ENCODE data around the gene TACSTD2. TPM values are rescaled to one million over a fixed set of nuclear protein-coding genes. Genes with fewer than 3 reads are reported as not detected.
"Not testable (repeated sequence)": the region's sequence is repeated elsewhere in the genome, so short reads cannot be mapped to it uniquely, and the experiment has no call there.

Gene TACSTD2
- total RNA-seq, 1 donor from 2014 or later, result not detected

DNA sequence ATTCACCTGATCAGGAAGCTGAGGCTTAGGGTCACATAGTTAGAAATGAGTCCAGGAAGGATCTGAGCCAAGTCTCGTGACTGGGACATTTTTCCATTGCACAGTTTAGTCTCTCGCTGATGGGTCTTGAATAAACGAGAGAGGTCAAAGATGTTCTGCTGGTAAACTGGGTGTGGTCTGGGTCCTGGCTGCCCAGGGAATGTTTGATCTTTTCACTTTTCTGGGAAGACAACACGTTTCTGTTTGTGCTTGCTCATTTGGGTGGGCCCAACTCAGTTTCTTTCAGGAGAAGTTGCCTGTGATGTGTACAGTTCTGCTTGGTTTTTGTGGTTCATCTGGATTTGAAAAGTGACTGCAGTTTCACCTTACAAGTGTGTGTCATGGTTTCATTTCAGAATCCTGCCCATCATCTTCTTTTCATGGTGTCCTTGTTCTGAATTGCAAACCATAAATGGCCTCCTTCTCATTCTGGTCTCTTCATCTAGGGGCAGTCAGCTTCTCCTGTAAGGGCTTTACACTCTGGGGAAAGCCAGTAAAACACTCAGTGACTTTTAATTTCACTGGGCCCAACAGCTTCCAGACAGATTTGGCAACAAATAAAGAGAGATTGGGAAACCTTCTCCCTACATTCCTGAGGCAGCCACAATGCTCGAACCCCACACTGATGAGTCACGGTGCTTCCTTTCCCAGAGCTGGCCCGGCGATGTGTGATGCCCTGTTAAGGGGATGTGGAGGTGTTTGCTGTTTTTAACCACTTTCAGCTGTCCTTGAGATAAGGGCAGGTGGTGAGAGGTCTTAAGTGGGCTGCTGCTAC is 7.2 kb upstream of the TACSTD2 start:
- no peaks in the 10 kb centered on the region for H4K20me1 ChIP-seq (ENCODE audit: low read depth)
- Mint-ChIP-seq H3K27me3 (ENCODE audit: insufficient read depth, low read depth) (peaks cover 5% of the 10 kb centered on the region), H3K36me3 (no peaks in the 10 kb centered on the region), H3K4me3 (no peak overlapping the region), H3K9me3 (peaks cover 5% of the 10 kb centered on the region), H3K4me1 (no peaks in the 10 kb centered on the region), H3K27ac (no peak overlapping the region)
- no peaks in the 10 kb centered on the region for H3K9me3 ChIP-seq (ENCODE audit: low read depth)
- H3K27ac ChIP-seq, result no peak overlapping the region
- H3K27me3 ChIP-seq, result peaks cover 4% of the 10 kb centered on the region
- no peak overlapping the region for H3K4me3 ChIP-seq
- H3K36me3 ChIP-seq, result no peaks in the 10 kb centered on the region
- H3K9ac ChIP-seq, result no peak overlapping the region
- no peak overlapping the region for H2AFZ ChIP-seq (replicated peaks)
- H3K4me2 ChIP-seq, result no peak overlapping the region
- no peaks in the 10 kb centered on the region for H3K4me1 ChIP-seq
- no peak for DNase-seq (ENCODE audit: low spot score)
- TF ChIP-seq EZH2phosphoT487 (IDR thresholded peaks at IDR 0.05) (no peak), EZH2 (IDR thresholded peaks at IDR 0.05) (no peak)
- TF ChIP-seq, protein P1, sequence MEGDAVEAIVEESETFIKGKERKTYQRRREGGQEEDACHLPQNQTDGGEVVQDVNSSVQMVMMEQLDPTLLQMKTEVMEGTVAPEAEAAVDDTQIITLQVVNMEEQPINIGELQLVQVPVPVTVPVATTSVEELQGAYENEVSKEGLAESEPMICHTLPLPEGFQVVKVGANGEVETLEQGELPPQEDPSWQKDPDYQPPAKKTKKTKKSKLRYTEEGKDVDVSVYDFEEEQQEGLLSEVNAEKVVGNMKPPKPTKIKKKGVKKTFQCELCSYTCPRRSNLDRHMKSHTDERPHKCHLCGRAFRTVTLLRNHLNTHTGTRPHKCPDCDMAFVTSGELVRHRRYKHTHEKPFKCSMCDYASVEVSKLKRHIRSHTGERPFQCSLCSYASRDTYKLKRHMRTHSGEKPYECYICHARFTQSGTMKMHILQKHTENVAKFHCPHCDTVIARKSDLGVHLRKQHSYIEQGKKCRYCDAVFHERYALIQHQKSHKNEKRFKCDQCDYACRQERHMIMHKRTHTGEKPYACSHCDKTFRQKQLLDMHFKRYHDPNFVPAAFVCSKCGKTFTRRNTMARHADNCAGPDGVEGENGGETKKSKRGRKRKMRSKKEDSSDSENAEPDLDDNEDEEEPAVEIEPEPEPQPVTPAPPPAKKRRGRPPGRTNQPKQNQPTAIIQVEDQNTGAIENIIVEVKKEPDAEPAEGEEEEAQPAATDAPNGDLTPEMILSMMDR (IDR thresholded peaks at IDR 0.05), result no peak
- no peaks in the 10 kb centered on the region for H3F3A ChIP-seq (ENCODE audit: low read depth)
- H3K79me2 ChIP-seq (ENCODE audit: low read depth), result no peaks in the 10 kb centered on the region

DNA sequence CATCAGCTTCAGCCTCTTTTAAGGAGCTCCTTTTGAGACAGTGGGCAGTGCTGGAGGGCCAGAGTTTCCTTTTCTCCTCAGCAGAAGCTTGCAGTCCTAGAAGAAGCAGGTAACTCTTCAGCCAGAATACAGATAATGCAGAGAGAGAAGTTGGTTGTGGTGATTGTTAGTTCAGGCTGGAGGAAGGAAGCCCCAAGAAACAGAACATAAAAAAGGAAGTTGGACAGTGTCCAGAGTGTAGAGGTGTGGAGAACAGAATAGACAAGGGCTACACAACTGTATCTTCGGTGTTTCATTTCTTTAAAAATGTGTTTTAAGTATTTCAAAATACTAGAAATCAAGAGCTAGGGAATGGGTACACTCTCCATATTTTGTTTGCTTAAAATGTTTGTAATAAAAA is 6.4 kb upstream of the TACSTD2 start:
- Mint-ChIP-seq H3K9me3 (peaks cover 8% of the 10 kb centered on the region), H3K27me3 (ENCODE audit: insufficient read depth, low read depth) (peaks cover 4% of the 10 kb centered on the region), H3K36me3 (no peaks in the 10 kb centered on the region), H3K4me3 (no peak overlapping the region), H3K27ac (no peak overlapping the region), H3K4me1 (no peaks in the 10 kb centered on the region)
- H4K20me1 ChIP-seq (ENCODE audit: low read depth), result no peaks in the 10 kb centered on the region
- H3K27me3 ChIP-seq, result peaks cover 10% of the 10 kb centered on the region
- TF ChIP-seq EZH2 (IDR thresholded peaks at IDR 0.05) (no peak), EZH2phosphoT487 (IDR thresholded peaks at IDR 0.05) (no peak)
- TF ChIP-seq, protein P1 (IDR thresholded peaks at IDR 0.05), result no peak
- H3K9ac ChIP-seq, result no peak overlapping the region
- H3K79me2 ChIP-seq (ENCODE audit: low read depth), result no peaks in the 10 kb centered on the region
- no peak for DNase-seq (ENCODE audit: low spot score)
- no peaks in the 10 kb centered on the region for H3K4me1 ChIP-seq
- no peak overlapping the region for H3K4me3 ChIP-seq
- no peaks in the 10 kb centered on the region for H3K36me3 ChIP-seq
- H3K27ac ChIP-seq, result no peak overlapping the region
- no peak overlapping the region for H2AFZ ChIP-seq (replicated peaks)
- H3F3A ChIP-seq (ENCODE audit: low read depth), result no peaks in the 10 kb centered on the region
- no peaks in the 10 kb centered on the region for H3K9me3 ChIP-seq (ENCODE audit: low read depth)
- no peak overlapping the region for H3K4me2 ChIP-seq

DNA sequence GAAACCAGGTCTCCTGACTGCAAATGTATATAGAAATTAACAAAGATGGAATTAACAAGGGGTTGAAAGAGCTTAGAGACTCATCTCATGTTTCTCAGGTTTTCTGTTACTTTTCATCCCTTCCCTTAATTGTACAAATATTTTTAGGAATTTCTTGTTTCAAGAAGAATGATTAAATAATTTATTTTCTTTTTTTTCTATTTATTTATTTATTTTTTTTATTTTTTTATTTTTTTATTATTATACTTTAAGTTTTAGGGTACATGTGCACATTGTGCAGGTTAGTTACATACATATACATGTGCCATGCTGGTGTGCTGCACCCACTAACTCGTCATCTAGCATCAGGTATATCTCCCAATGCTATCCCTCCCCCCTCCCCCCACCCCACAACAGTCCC is 5.1 kb upstream of the TACSTD2 start:
- not testable (repeated sequence) for H3K4me2 ChIP-seq; DNase-seq (ENCODE audit: low spot score); H3K9me3 ChIP-seq (ENCODE audit: low read depth); H2AFZ ChIP-seq (replicated peaks); H3K4me1 ChIP-seq; H3K79me2 ChIP-seq (ENCODE audit: low read depth); H3K36me3 ChIP-seq; H4K20me1 ChIP-seq (ENCODE audit: low read depth); H3K4me3 Mint-ChIP-seq; H3K9ac ChIP-seq; H3K4me1 Mint-ChIP-seq; H3K27ac ChIP-seq; H3K36me3 Mint-ChIP-seq; H3K4me3 ChIP-seq; H3K27ac Mint-ChIP-seq; H3F3A ChIP-seq (ENCODE audit: low read depth)
- Mint-ChIP-seq H3K27me3 (ENCODE audit: insufficient read depth, low read depth) (peaks cover 10% of the 10 kb centered on the region), H3K9me3 (peaks cover 11% of the 10 kb centered on the region)
- peaks cover 23% of the 10 kb centered on the region for H3K27me3 ChIP-seq

DNA sequence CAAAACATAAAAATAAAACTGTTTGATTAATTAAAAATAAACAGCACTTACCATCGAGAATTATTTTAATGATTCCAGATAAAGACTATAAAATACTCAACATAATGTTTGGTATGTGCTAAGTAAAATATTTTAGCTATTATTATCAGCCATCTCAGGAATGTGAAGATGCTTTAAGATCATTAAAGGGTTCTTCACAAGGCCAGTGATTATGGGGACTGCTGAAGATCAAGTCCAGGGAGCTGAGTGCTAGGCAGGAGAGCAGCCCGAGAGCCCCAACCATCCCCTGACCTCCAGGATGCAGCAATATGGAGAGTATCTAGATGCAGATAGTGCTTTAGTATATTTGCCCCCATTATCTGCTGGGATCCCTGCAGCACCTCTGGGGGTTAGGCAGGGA is 4.6 kb upstream of the TACSTD2 start:
- peaks cover 11% of the 10 kb centered on the region for H3K9me3 Mint-ChIP-seq
- peaks cover 11% of the 10 kb centered on the region for H3K27me3 Mint-ChIP-seq (ENCODE audit: insufficient read depth, low read depth)
- TF ChIP-seq, protein P1 (IDR thresholded peaks at IDR 0.05), result no peak
- TF ChIP-seq EZH2phosphoT487 (IDR thresholded peaks at IDR 0.05), result no peak
- TF ChIP-seq EZH2 (IDR thresholded peaks at IDR 0.05), result no peak
- Histone ChIP-seq H2AFZ (replicated peaks) (no peak overlapping the region), H3K4me1 (no peaks in the 10 kb centered on the region), H3K9me3 (ENCODE audit: low read depth) (no peaks in the 10 kb centered on the region), H4K20me1 (ENCODE audit: low read depth) (no peaks in the 10 kb centered on the region), H3K27ac (no peak overlapping the region), H3K4me3 (no peak overlapping the region), H3K9ac (no peak overlapping the region), H3K27me3 (peaks cover 28% of the 10 kb centered on the region), H3K36me3 (no peaks in the 10 kb centered on the region), H3F3A (ENCODE audit: low read depth) (peaks cover 6% of the 10 kb centered on the region), H3K4me2 (no peak overlapping the region), H3K79me2 (ENCODE audit: low read depth) (no peaks in the 10 kb centered on the region)
- peaks cover 3% of the 10 kb centered on the region for H3K36me3 Mint-ChIP-seq
- H3K4me3 Mint-ChIP-seq, result no peak overlapping the region
- H3K27ac Mint-ChIP-seq, result no peak overlapping the region
- H3K4me1 Mint-ChIP-seq, result peaks cover 3% of the 10 kb centered on the region
- no peak for DNase-seq (ENCODE audit: low spot score)

Measured in neural progenitor cell (in vitro differentiated cells).